Cardiac muscle cell (in vitro differentiated cells and primary cell): ENCODE results near the gene SMAD9. TPM values are rescaled to one million over a fixed set of nuclear protein-coding genes. Genes with fewer than 3 reads are reported as not detected.

Source experiments
- DNase-seq, 2 donors: peaks; one replicate each; pipeline versions ENCODE4 v3.0.0 to v3.0.0-alpha.2; 2010 to 2017; ENCODE audit warnings: low read depth in 1 of 2, low spot score in 1 of 2
- H3K27ac ChIP-seq: fragments of 200-600 bp; sonication (generic); 2 replicates; pipeline ENCODE4 v1.5.1; 2016
- H3K27me3 ChIP-seq: fragments of 200-600 bp; sonication (generic); 2 replicates; pipeline ENCODE4 v1.6.0; 2016; ENCODE audit warnings: control low read depth
- H3K36me3 ChIP-seq: fragments of 200-600 bp; sonication (generic); 2 replicates; pipeline ENCODE4 v1.5.1; 2016; ENCODE audit warnings: control low read depth
- H3K4me1 ChIP-seq: fragments of 200-600 bp; sonication (generic); 2 replicates; pipeline ENCODE4 v1.8.1; 2017; ENCODE audit warnings: low read depth, mild to moderate bottlenecking, mixed run types
- H3K4me3 ChIP-seq: fragments of 200-600 bp; sonication (generic); 2 replicates; pipeline ENCODE4 v1.5.1; 2016; ENCODE audit warnings: mild to moderate bottlenecking
- H3K9me3 ChIP-seq: fragments of 200-600 bp; sonication (generic); 2 replicates; pipeline ENCODE4 v1.5.1; 2017; ENCODE audit warnings: low read depth, mild to moderate bottlenecking, control low read depth
- CTCF ChIP-seq: IDR thresholded peaks from 2 replicates; pipeline ENCODE4 v1.5.1; 2012; ENCODE audit warnings: low read depth, mild to moderate bottlenecking, low read length
- polyA plus RNA-seq: library from polyadenylated mRNA; unstranded; fragments of >200 nt; fragmentation: Nextera tagmentation; extraction: Ambion mirVana; gene quantifications from 2 replicates; pipeline ENCODE4 v1.2.1, GENCODE V29; 2016
- total RNA-seq: library from RNA; depleted of rRNA; stranded (reverse); fragments of >200 nt; gene quantifications from 2 replicates; pipeline ENCODE4 v1.2.3, GENCODE V29; 2016

Gene SMAD9
- total and polyA plus RNA-seq, 2 experiments from 2014 or later = 24.5 to 57.9 TPM

GRCh38 chr13:36818804-36819738, 101.0 kb downstream of the SMAD9 start, which contains the start of gene RFXAP:
Gene RFXAP (plus strand): TSS chr13:36819222. CDS start chr13:36819358, 136 bp downstream.
- Histone ChIP-seq H3K9me3 (no peaks in the 10 kb centered on the region), H3K27ac (peak within 1 kb of the TSS; percentile 62), H3K36me3 (no peaks in the 10 kb centered on the region), H3K4me3 (peak within 1 kb of the TSS; percentile 66), H3K27me3 (no peaks in the 10 kb centered on the region), H3K4me1 (peaks cover 6% of the 10 kb centered on the region)
- no peak for TF ChIP-seq CTCF
- DNase-seq = peak; percentile 92 to 94

- Histone ChIP-seq H3K4me1 (peaks cover 6% of the 10 kb centered on the region), H3K9me3 (no peaks in the 10 kb centered on the region), H3K36me3 (no peaks in the 10 kb centered on the region), H3K27me3 (no peaks in the 10 kb centered on the region), H3K27ac (no peak overlapping the region), H3K4me3 (peak overlapping the region; percentile 66)
- no peak for TF ChIP-seq CTCF
- DNase-seq = peak in 1 of 2 donors; percentile 30
These were observed 101.8 kb downstream of the SMAD9 start for GRCh38 chr13:36817996-36818803.

GRCh38 chr13:36815062-36815461, 105.0 kb downstream of the SMAD9 start:
- Histone ChIP-seq H3K27ac (no peak overlapping the region), H3K4me1 (peaks cover 2% of the 10 kb centered on the region), H3K27me3 (no peaks in the 10 kb centered on the region), H3K4me3 (no peak overlapping the region), H3K9me3 (no peaks in the 10 kb centered on the region), H3K36me3 (no peaks in the 10 kb centered on the region)
- no peak for DNase-seq
- TF ChIP-seq CTCF = peak; percentile 30

- no peaks in the 10 kb centered on the region for H3K9me3 ChIP-seq
- peak; percentile 21 to 57 for DNase-seq
- H3K4me3 ChIP-seq = no peak overlapping the region
- H3K36me3 ChIP-seq = no peaks in the 10 kb centered on the region
- H3K27me3 ChIP-seq = no peaks in the 10 kb centered on the region
- H3K27ac ChIP-seq = no peak overlapping the region
- no peak for TF ChIP-seq CTCF
- H3K4me1 ChIP-seq = no peaks in the 10 kb centered on the region
These were observed 105.6 kb downstream of the SMAD9 start for GRCh38 chr13:36814465-36814864.

- no peak overlapping the region for H3K4me3 ChIP-seq
- no peaks in the 10 kb centered on the region for H3K4me1 ChIP-seq
- H3K9me3 ChIP-seq = no peaks in the 10 kb centered on the region
- no peak overlapping the region for H3K27ac ChIP-seq
- H3K27me3 ChIP-seq = no peaks in the 10 kb centered on the region
- TF ChIP-seq CTCF = no peak
- DNase-seq = no peak
- H3K36me3 ChIP-seq = no peaks in the 10 kb centered on the region
These were observed 106.8 kb downstream of the SMAD9 start for GRCh38 chr13:36813225-36813624.
